GM19397 (cell line): ENCODE data around the gene DEGS2.

Source experiments
- ATAC-seq: cut with Tn5 transposase; IDR thresholded peaks from one replicate; pipeline ENCODE4 v1.9.1; 2021; ENCODE audit warnings: mild to moderate bottlenecking, moderate library complexity; ENCODE audit not compliant: unreplicated experiment

The DEGS2 gene

DNA sequence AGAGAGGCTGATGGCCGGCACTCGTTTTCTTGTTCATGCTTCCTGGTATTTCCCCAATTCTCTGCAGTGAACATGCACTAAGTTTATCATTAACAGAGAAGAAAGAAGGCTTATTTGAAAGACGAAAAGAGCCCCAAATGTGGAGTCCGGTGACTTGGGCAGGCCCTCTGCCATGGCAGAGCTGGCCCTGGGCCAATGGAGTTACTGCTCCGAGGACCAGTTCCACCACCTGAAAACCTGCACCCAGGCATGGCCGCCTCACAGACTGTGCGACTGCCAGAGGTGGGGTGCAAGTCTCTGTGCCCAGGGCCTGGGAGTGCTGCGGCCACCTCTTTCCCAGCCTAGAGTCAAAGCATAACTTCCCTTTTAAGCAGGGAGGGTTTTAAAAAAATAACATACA, 24.9 kb downstream of the DEGS2 start:
- no peak for ATAC-seq

DNA sequence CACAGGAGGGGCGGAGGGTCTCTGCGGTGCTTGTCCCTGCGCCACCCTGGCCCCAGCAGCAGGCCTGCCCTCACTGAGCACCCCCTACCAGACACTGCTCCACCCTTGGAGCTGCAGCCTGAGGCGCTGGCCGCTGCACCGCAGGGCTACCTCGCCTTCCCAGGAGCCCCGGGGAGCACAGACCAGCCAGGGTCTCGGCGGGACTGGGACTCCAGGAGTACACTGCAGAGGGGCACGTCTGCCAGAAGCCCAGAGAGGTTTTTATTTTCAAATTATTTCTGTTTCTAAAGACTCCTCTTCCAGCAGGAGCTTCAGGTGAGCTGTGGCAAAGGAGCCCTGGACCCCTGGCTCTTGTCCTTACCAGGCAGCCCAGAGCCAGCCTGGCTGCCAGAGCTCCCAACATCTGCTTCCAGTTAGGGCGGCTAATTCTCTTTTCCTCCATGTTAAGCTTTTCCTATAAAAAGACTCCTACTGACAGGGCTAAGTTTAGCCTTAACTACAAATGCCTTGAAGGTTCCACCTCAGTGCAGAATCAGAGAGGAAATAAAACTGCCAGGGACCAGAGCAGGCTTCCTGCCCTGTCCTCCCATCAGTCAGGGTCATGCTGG, 26.4 kb downstream of the DEGS2 start:
- ATAC-seq, result no peak

DNA sequence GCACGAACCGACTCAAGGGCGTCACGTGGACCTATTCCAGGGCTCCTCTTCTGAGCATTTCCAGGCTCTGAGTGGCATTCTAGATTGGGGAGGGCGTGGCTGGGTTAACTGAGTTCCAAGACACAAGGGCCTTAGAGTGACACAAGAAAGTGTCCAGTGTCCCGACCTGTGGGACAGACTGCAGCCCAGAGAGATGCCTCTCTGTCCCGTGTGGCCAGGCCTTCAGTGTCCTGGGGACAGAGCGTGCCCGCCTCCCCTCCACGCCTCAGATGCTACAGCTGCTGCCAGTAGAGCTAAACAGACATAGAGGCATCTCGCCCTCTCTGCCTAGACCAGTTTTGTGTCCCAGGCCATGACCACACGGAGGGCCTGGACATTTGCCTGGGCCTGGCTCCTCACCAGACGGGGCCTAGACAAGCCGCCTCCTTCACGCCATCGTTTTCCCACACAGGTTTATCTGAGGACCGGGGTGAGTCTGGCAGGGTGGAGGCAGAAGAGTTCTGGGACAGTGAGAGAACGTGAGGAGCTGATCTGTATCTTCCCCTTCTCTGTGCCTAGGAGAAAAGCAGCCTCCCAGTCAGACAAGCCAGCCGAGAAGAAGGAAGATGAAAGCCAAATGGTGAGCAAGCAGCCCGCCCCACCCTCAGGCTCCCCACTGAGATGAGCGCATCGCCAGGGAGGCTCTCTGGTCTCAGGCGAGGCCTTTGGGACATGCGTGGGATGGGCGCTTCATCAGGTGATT, 27.1 kb downstream of the DEGS2 start:
- no peak for ATAC-seq

DNA sequence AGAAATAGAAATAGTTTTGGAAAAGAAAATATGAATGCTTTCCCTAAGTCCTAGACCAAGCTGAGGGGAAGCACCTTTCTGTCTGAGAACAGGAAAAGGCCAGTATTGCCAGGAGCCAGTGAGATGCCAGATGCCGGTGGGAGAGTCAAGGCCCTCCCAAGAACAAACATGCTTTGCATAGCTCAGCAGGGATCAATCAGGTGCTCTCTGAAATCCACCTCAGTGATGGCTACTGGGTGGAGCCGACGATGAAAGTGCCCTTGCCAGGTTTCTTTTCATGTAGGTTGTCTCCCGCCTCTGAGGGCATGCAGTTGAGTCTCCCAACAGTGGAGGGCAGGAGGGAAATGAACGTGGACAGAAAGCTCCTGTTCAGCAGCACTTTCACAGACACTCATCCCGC, 28.3 kb downstream of the DEGS2 start:
- no peak for ATAC-seq

DNA sequence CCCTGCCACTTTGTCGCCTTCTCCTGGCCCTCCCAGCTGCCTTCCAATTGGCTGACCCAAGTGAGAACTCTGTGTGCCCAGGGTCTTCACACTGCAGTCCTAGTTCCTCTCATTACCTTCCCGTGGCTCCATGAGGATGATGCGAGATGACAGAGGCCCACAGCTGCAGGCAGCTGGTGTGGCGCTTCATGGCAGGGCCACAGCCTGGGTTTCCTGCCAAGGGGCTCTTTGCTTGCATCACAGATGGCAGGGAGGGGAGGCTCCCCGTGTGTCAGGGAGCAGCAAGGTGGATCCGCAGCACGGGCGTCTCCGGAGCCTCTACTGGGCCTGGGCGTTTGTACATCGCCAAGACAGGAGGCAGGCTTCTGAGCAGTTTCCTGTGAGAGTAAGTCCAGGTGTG, 28.9 kb downstream of the DEGS2 start:
- ATAC-seq, result no peak

DNA sequence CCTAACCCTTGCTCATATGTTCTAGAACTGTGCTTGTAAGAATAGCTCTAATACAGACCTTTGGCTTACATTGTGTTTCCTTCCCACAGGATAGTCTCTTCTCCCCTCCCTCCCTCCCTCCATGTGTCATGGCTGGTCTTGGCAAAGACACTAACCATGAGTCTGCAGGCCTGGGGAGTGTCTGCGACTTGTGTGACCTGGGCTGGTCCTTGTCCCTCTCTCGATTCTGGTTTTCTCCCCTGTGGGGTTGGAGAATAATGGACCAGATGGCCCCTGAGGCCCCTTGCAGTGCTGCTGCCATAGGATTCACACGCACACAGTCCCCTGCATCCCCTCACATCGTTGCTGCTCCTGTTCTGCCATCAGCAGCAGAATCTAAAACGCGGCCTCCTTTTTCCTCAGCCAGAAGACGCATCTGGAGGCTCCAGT, 30.3 kb downstream of the DEGS2 start:
- no peak for ATAC-seq

DNA sequence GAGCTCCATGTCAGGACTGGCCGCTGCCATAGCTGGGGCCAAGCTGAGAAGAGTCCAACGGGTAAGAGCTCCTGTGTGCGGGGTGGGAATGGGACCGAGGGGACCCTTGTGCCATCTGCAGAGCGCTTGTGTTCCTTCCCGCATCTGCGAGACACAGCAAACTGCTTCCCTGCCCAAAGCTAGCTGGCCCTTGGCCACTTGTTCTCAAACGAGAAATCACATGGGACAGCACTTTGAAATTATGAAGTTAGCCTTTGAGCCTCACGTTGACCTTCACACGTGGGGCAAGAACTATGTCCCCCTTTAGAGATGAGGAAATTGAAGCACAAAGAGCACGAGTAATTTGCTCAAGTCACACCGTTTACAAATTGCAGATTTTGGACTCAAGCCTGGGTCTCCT, 30.8 kb downstream of the DEGS2 start:
- no peak for ATAC-seq

DNA sequence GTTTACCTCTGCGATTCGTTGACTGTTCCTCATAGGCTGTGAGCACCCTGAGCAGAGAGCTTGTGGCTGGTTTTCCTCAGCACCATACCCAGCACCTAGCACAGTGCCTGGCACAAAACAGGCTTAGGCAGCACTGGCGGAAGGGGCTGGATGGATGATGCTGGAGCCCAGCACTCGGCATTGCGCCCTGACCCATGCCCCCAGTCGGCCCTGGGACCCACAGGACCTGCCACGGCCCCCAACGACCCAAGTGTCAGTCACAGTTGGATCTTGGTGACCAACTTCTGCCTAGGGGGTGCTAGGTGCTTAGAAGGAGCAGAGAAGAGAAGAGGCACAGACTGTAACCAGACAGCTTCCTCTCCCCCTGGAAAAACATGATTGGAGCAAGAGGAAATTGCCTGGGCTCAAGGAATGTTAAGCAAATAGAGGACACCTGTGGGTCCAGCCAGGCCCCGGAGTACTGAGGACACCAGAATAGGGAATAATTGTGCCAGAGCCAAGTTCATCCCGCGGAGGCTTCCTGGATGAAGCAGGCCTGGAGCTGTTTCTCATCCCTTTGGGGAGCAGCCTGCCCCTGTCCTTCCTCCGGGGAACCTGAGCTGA, 31.5 kb downstream of the DEGS2 start:
- ATAC-seq, result no peak

DNA sequence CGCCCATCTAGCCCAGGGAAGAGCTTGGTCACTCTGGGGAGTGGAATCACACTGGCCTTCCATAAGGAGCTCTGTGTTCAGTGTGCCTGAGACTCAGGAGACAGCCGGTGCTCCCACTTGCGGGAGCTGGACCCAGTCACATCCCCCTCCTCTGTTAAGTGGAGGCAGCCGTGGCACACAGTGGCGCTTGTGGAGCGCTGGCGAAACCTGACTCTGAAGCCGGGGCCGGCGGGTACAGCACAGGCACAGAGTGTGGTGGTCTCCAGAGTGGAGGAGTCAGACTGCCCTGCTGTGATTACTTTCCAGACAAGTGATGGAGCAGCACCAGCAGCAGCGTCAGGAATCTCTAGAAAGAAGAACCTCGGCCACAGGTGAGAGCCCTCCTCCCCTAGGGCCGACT, 33.0 kb downstream of the DEGS2 start:
- ATAC-seq, result no peak

DNA sequence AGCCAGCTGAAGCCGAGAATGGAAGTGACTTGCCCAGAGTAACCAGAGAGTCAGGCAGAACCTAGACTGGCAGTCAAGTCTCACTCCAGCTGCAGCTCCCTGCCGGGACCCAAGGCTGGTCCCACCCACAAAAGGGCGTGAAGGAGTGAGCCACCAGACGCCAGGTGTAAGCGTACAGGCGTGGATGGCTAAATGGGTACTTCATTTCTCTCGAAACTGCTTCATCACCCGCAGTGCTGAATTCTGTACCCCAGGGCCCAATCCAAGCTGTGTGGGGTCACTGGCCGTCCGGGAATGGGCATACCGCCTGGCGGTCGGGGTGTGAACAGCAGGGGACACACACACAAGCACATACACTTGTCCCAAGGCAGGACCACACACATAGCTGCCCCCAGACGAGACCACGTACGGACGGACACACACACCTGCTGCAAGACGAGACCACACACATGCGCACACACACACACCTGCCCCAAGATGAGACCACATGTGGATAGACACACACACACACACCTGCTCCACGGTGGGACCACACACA, 34.8 kb downstream of the DEGS2 start:
- no peak for ATAC-seq

DNA sequence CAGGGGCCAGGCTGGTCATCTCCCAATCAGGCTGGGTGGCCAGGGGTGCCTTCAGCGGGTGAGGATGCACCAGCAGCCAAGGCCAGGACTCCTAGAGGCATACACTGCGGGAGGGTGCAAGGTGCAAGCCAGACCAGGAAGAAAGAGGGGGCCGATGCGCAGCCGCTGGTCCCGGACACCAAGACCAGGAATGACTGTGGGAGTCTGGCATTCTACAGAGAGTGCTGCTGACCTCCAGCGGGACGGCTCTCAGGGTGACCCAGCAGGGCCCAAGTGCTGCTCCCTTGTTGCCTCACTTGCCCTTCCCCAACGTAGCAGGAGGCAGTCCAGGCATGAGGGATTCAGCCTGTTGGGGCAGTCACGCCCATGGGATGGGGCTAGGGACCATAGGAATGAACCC, 35.8 kb downstream of the DEGS2 start:
- ATAC-seq, result no peak

DNA sequence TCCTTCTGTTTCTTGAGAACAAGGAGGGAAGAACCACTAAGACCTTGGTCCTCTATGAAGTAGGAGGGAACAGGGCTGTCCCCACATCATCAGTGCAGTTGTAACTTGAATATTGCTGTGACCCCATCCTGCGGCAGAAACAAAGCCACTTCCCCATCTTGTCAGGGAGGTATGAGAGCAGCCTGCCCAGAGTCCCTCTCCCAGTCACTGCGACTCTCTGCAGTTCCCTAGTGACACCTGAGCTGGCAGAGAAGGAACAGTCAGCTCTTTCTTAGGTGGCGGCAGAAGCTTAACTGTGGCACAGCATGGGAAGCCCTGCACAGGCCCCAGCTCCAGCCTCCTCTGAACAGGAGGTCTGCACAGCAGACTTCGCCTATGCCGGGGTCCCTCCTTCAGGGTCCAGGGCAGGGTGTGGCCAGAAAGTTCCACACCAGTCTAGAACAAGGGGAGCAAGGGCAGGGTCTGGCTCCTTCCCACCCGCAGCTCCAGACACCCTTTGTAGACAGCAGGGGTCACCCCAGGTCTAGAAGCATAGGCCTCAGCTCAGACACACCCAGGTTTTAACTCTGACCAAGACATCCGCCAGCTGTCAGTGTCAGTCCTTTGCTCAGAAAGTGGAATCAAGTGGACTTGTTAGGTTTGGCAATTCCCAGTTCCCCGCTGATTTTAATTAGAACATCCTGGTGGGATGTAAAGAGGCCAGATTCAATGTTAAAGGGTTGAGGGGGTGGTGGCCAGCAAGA, 36.8 kb downstream of the DEGS2 start:
- no peak for ATAC-seq

DNA sequence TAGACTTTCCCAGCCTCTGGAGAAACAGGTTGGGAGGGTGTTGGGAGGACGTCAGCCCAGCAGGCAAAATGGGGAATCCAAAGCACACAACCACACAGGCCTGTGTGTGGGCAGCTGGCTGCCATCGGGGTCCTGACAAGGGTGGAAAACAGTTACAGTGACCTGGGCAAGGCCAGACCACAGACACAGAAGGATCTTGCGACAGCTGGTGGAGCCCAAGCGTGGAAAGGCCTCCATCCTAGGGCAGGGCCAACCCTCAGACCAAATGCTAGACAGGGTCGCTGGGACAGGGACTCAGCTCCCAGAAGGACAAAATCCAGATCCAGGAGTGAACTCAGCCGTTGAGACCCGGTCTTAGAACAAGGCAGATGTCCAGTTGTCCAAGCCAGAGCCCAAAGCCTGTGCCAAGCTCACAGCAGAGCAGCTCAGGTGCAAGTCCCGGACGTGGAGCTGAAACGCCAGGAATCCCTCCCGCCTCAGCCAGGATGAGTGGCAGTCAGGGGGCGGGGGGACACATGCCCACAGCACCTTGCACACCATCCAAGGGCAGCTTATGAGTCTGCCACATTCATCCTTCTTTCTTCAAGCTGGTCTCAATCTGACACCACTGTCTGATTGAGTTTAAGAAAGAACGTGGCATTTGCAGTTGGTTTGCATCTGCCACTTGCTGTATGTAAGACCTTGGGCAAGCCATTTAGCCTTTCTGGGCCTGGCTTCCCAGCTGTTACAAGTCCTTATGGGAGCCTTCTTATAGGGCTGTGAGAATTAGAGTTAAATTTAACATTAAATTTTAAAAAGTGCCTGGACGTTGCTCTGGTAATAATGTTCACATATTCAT, 37.6 kb downstream of the DEGS2 start:
- no peak for ATAC-seq

DNA sequence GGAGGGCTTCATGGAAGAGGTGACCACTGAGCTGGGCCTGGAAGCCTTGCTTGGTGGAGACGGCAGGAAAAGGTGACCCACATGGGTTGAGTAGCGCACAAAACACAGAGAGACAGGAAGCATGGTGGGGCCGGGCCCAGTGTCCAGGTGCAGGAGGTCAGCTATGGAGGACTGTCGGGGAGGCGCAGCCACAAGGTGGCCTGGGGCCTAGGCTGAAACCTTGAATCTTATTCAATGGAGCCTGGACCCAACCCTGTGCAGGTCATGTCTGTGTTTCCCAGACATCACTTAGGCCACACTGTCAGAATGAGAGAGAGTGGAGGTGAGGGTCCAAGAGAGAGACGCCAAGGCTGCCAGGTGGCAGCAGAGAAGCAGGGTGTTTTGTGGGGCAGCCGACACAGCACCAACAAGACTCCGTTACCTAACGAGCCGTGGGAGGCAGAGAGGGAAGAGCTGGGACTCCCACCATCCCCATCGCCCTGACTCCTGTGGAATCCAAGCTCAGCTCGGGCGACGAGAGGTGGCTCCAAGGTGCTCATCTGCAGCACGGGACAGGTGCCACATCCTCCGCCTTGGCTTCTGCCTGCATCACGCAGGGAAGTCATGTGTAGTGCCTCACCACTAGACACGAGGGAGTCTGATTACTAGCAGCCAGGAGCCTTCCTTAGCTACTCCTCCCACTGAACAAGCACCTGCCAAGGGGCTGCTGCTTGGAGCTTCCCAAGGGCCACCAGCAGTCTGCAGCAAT, 38.7 kb downstream of the DEGS2 start:
- no peak for ATAC-seq

DNA sequence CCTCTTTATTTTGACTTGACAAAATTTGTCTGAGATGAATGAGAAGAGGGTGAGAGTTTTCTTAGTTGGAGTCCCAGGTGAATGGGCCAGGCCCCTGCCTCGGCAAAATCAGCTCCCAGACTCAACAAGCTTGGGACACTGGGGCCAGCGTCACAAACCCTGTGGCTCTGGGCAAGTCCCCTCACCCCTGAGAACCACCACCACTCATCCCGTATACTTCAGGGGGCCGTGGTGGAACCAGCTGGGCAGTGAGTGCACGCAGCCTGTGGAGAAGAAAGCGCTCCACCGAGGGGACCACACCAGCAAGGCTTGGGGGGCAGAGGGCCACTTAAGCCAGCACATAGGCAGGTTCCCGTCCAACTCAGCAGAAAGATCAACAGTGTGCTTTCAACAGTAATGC, 40.2 kb downstream of the DEGS2 start:
- ATAC-seq, result no peak

DNA sequence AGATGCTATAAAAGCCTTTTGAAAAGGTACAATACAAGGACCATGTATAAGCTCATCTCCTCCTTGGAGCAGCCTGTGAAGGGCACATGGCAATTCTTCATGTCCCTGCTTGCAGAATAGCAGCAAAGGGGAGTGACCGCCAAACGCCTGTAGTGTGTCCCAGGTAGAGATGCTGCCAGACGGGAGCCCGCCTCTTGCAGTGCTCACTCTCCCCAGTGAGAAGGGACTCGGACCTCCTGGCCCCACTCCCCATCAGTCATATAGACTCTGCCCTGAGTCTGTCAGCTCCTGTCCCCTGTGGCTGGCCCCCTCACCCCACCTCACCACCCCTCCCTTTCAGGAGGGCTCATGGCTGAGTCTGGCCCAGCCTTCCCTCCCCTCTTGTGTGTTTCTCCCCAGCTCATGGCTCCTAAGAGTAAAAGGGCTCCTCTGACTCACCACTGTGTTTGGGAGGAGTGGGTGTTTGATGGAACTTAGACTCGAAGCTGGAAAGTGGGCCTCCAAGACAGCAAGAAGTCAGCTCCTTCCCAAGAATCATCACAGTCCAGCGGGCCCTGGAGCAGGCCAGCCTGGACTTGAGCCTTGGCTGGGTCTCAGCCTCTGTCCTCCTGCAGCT, 40.9 kb downstream of the DEGS2 start:
- no peak for ATAC-seq

DNA sequence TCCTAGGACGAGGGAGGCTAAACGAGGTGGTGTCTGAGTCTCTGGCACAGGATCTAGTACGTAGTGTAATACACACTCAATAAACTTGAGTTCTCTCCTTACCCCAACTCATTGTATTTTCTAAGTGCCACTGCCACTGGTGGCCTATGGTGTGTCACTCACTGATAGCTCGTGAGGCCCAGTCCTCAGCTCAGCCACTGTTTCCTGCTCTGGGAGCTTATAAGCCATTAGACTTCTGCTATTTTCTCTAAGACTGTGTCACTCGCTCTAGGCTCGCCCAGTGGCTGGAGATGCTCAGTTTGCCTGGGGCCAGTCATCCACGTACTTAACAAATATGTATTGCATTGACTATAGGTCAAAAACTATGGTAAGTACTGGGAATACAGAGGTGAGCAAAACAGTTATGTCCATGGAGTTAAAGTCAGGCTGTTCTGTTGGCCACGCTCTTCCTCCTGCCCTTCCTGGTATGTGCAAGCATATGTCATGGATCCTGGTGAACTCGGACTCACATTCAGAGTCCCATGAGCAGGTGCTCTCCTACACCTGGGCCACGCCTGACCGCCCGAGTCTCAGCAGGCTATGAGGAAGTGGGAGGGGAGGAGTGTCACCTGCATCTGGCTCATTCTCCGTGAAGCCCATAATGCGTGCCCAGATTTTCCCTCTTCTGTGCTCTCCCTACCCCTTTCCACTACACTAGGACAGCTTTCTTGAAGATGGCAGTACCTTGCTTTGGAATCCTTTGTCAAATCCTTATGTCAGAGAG, 41.6 kb downstream of the DEGS2 start:
- ATAC-seq, result no peak

DNA sequence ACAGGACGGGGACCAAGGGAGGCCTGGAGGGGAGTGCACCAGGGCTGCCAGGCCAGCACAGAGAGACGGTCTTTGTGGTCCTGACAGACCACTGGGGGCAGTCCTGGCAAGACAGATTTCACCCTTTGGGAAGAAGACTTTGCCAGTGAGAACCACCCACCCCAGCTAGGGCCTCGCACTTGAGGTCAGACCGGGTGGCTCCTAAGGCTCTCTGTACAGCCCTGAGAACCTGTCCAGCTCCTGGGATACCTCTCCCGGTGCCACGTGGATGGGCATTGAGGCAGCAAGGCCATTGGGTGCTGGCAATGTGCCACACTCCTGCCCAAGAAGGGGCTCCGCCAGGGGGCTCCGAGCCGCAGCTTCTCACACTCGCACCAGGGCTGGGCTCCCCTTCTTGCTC, 42.4 kb downstream of the DEGS2 start:
- no peak for ATAC-seq

DNA sequence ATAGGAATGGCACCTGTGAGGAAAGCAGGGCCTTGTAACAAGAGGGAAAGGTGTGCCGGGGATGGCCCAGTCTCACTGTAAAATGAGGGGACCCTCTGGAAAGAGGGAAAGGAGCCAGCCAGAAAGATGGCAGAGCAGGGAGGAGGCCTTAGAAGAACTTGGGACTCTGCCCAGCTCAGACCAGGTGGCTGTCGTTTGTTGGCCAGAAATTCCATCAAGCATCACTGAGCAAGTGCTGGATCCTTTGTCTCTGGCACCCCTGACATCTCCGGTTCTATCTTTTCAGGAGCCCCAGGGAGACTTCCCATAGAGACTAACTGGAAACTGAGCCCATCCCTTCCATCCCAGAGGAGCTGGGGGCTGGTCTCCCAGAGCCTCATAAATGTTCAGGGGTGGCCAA, 43.3 kb downstream of the DEGS2 start:
- no peak for ATAC-seq
